Common myeloid progenitor, CD34-positive (primary cell): ENCODE results near the gene KLF17.

Source experiments
- CTCF ChIA-PET: fragments of 350-600 bp; sonication (Branson Sonifier 250); formaldehyde crosslinking; loops from one replicate; lab custom pipeline; 2021; ENCODE audit warnings: antibody characterized with exemption; lab: Charles Lee
- POLR2A ChIA-PET: fragments of 350-600 bp; sonication (Branson Sonifier 250); formaldehyde crosslinking; loops from one replicate; lab custom pipeline; 2021; ENCODE audit warnings: antibody characterized with exemption; lab: Charles Lee
- DNase-seq, 3 donors: peaks; one replicate each; pipeline versions ENCODE4 v3.0.0 to v3.0.0-alpha.2; 2013
- H3K27ac ChIP-seq, 2 experiments: 1 replicate in 1 of 2; 2 replicates in 1 of 2; pipeline ENCODE4 v1.7.0; 2013; ENCODE audit warnings: inconsistent platforms in 2 of 2, low read length in 2 of 2, mild to moderate bottlenecking in 2 of 2, low read depth in 1 of 2, moderate library complexity in 1 of 2; ENCODE audit not compliant: severe bottlenecking in 2 of 2, insufficient read depth in 1 of 2, poor library complexity in 1 of 2
- H3K27me3 ChIP-seq, 5 experiments: replicated peaks in 2 of 5; 1 replicate in 3 of 5; 2 replicates in 2 of 5; pipeline versions ENCODE4 v1.6.1 to v1.7.0; 2013; ENCODE audit warnings: low read length in 4 of 5, mild to moderate bottlenecking in 2 of 5, moderate library complexity in 2 of 5, inconsistent platforms in 1 of 5; ENCODE audit not compliant: insufficient read depth in 5 of 5, control insufficient read depth in 4 of 5
- H3K36me3 ChIP-seq, 4 experiments: 1 replicate in 2 of 4; 2 replicates in 2 of 4; pipeline versions ENCODE4 v1.6.1 to v1.7.0; 2013; ENCODE audit warnings: low read length in 3 of 4, control low read depth in 1 of 4, mild to moderate bottlenecking in 1 of 4; ENCODE audit not compliant: control insufficient read depth in 4 of 4, insufficient read depth in 4 of 4
- H3K4me1 ChIP-seq, 4 experiments: 1 replicate in 3 of 4; 2 replicates in 1 of 4; pipeline versions ENCODE4 v1.6.1 to v1.7.1; 2013; ENCODE audit warnings: low read length in 3 of 4, mild to moderate bottlenecking in 3 of 4, control low read depth in 1 of 4, inconsistent platforms in 1 of 4, moderate library complexity in 1 of 4; ENCODE audit not compliant: control insufficient read depth in 4 of 4, insufficient read depth in 4 of 4; ENCODE audit errors: control extremely low read depth in 1 of 4
- H3K4me3 ChIP-seq, 7 experiments: 1 replicate in 4 of 7; 2 replicates in 3 of 7; pipeline versions ENCODE4 v1.5.1 to v1.7.0; 2013; ENCODE audit warnings: mild to moderate bottlenecking in 7 of 7, low read length in 6 of 7, moderate library complexity in 6 of 7, inconsistent platforms in 2 of 7, low read depth in 2 of 7, control low read depth in 1 of 7; ENCODE audit not compliant: insufficient read depth in 4 of 7, control insufficient read depth in 1 of 7; ENCODE audit errors: extremely low read depth in 1 of 7
- H3K9me3 ChIP-seq, 5 experiments: 1 replicate in 4 of 5; 2 replicates in 1 of 5; pipeline versions ENCODE4 v1.6.1 to v1.7.1; 2013; ENCODE audit warnings: low read length in 4 of 5, mild to moderate bottlenecking in 2 of 5, inconsistent platforms in 1 of 5, low read depth in 1 of 5, moderate library complexity in 1 of 5; ENCODE audit not compliant: control insufficient read depth in 4 of 5, insufficient read depth in 2 of 5; ENCODE audit errors: control extremely low read depth in 1 of 5
- WGBS: methylation state at CpG from one replicate; pipeline ENCODE4 v1.1.5; 2013; ENCODE audit not compliant: insufficient coverage; 5-methylcytosine and 5-hydroxymethylcytosine counted together

Gene KLF17

DNA sequence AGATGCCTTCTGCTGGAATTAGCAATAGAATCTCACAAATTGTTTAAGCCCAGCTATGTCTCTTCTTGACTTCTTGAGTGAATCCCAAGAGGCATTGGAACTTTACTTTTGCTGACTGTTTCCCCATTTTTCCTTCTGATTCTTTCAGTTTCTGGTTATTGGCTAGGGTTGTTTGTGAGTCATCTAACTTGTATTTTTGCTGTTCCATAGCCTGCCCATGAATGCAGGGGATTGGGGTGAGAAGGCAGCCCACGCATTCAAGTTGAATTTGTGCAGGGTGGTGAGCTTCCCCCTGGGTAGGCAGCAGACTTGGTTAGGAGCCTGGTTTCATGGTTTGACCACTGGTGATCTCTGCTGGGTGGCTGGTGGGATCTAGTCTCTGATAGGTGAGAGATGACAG is 10.4 kb upstream of the KLF17 start:
- Histone ChIP-seq H3K4me3 (no peak overlapping the region), H3K4me1 (no peaks in the 10 kb centered on the region), H3K27me3 (peaks cover 0 to 6% (median 0%) of the 10 kb centered on the region in 5 experiments), H3K27ac (no peak overlapping the region), H3K36me3 (no peaks in the 10 kb centered on the region), H3K9me3 (peaks cover 0 to 1% (median 0%) of the 10 kb centered on the region in 5 experiments)
- 100% methylated on average over 1 of the region's 1 CpG for WGBS
- DNase-seq: no peak
- ChIA-PET CTCF (interaction anchor here (1.3 kb wide), 1 partner anchor 20 kb away, joined by 4 read pairs; no protein-coding TSS in a partner anchor), POLR2A (no interaction called here)

DNA sequence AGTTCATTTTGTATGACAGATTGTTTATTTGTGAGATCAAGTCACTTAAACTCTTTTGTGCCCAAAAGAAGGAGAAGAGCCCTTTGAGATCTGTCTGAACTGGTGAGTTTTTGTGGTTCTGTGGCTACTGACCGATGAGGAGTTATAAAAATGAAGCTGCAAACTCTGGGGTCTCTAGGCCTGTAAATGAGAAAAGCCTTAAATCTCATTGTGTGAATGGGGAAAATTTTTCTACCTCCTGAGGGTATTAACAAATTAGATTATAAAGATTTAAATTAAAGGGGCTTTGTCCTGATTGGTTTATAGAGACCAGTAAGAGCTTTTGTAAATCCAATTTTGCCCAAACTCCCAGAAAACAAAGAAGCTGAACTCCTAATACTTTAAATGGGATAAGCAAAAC is 9.7 kb upstream of the KLF17 start:
- H3K4me3 ChIP-seq: no peak overlapping the region
- no peak for DNase-seq
- H3K27me3 ChIP-seq: peaks cover 0 to 6% (median 0%) of the 10 kb centered on the region in 5 experiments
- POLR2A ChIA-PET: no interaction called here
- H3K9me3 ChIP-seq: peaks cover 0 to 1% (median 0%) of the 10 kb centered on the region in 5 experiments
- CTCF ChIA-PET: interaction anchor here (1.3 kb wide), 1 partner anchor 20 kb away, joined by 4 read pairs; no protein-coding TSS in a partner anchor
- H3K4me1 ChIP-seq: no peaks in the 10 kb centered on the region
- H3K36me3 ChIP-seq: no peaks in the 10 kb centered on the region
- no peak overlapping the region for H3K27ac ChIP-seq
- no CpG with 5 or more reads among the region's 1 CpG for WGBS

DNA sequence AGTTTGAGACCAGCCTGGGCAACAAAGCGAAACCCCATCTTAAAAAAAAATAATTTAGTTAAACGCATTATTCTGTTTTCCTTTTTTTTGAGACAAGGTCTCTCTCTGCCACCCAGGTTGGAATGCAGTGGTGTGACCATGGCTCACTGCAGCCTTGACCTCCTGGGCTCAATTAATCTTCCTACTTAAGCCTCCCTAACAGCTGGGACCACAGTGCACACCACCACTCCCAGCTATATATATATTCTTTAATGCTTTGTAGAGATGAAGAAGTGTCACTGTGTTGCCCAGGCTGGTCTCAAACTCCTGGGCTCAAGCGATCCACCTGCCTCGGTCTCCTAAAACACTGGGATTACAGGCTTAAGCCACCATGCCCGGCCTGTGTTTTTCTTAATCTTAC is 7.7 kb upstream of the KLF17 start:
- ChIA-PET CTCF (interaction anchor here (0.9 kb wide), 1 partner anchor 47 kb away, joined by 3 read pairs; no protein-coding TSS in a partner anchor), POLR2A (no interaction called here)
- Histone ChIP-seq H3K4me3 (no peak overlapping the region), H3K4me1 (no peaks in the 10 kb centered on the region), H3K36me3 (no peaks in the 10 kb centered on the region), H3K9me3 (peaks cover 0 to 1% (median 0%) of the 10 kb centered on the region in 5 experiments), H3K27ac (no peak overlapping the region), H3K27me3 (peaks cover 0 to 2% (median 0%) of the 10 kb centered on the region in 5 experiments)
- DNase-seq: no peak
- 94% methylated on average over 2 of the region's 5 CpGs for WGBS

DNA sequence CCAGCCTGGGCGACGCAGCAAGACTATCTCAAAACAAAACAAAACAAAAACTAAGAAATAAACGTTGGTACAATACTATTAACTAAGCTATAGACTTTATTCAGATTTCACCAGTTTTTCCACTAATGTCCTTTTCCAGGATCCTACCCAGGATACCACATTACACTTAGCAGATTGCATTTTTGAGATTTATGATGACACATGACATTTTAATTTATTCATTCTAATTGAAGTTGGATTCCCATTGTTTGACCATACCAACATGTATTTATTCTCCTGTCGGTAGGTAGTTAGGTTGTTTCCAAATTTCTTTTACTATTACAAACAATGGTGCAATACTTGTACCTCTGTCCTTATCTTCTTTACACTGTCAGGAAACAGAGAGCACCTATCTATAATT is 6.8 kb upstream of the KLF17 start:
- CTCF ChIA-PET: interaction anchor here (0.6 to 0.9 kb wide), 3 partner anchors 18 to 55 kb away, joined by 3 read pairs; no protein-coding TSS in a partner anchor
- DNase-seq: no peak
- Histone ChIP-seq H3K27ac (no peak overlapping the region), H3K27me3 (no peaks in the 10 kb centered on the region), H3K36me3 (no peaks in the 10 kb centered on the region), H3K4me1 (no peaks in the 10 kb centered on the region), H3K4me3 (no peak overlapping the region), H3K9me3 (peaks cover 0 to 1% (median 0%) of the 10 kb centered on the region in 5 experiments)
- POLR2A ChIA-PET: no interaction called here
- WGBS: 85% methylated on average over 3 of the region's 4 CpGs

DNA sequence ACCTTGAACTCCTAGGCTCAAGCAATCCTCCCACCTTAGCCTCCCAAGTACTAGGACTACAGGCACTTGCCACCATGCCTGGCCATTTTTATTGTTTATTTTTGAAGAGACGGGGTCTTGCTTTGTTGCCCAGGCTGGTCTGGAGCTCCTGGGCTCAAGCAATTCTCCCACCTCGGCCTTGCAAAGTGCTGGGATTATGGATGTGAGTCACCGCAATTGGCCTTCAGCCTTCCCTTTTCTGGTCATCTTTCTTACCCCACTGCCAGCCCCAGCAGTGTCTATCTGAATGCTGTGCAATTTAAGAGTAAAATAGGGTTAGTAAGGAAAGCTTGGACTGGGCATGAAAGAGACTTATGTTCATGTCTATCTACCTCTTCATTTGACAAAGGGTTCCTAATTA is 6.1 kb upstream of the KLF17 start:
- DNase-seq: no peak
- H3K4me1 ChIP-seq: no peaks in the 10 kb centered on the region
- no peak overlapping the region for H3K4me3 ChIP-seq
- no peaks in the 10 kb centered on the region for H3K36me3 ChIP-seq
- POLR2A ChIA-PET: interaction anchor here (0.6 kb wide), 1 partner anchor 717 kb away, joined by 4 read pairs; no protein-coding TSS in a partner anchor
- CTCF ChIA-PET: interaction anchor here (1.4 kb wide), 1 partner anchor 25 kb away, joined by 3 read pairs; no protein-coding TSS in a partner anchor
- no peaks in the 10 kb centered on the region for H3K27me3 ChIP-seq
- H3K9me3 ChIP-seq: peaks cover 0 to 1% (median 0%) of the 10 kb centered on the region in 5 experiments
- H3K27ac ChIP-seq: no peak overlapping the region
- 100% methylated on average over 1 of the region's 3 CpGs for WGBS

DNA sequence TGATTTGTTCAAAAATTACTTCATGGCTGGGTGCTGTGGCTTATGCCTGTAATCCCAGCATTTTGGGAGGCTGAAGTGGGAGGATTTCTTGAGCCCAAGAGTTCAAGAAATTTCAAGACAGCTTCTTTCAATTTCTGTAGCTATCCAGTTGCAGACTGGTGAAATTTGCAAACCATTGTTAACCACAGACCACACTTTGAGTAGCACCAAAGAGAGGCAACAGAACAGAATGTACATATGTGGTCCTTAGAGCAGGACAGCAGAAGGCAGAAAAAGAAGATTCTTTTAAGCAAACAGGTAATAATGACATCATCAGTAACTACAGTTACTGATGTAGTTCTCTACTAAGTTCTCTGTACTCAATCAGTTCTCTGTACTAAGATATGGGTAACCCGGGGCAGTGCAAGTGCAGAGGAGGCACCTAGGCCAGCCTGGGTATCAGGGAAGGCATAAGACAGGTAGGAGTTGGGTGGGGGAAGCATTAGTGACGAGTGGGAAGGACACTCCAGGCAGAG is 5.5 kb upstream of the KLF17 start:
- Histone ChIP-seq H3K27ac (no peak overlapping the region), H3K4me1 (no peaks in the 10 kb centered on the region), H3K4me3 (no peak overlapping the region), H3K9me3 (peaks cover 0 to 1% (median 0%) of the 10 kb centered on the region in 5 experiments), H3K27me3 (no peaks in the 10 kb centered on the region), H3K36me3 (no peaks in the 10 kb centered on the region)
- ChIA-PET POLR2A (interaction anchor here (0.6 kb wide), 1 partner anchor 717 kb away, joined by 4 read pairs; no protein-coding TSS in a partner anchor), CTCF (interaction anchor here (1.4 kb wide), 1 partner anchor 24 kb away, joined by 3 read pairs; no protein-coding TSS in a partner anchor)
- no peak for DNase-seq
- 96% methylated on average over 2 of the region's 2 CpGs for WGBS

DNA sequence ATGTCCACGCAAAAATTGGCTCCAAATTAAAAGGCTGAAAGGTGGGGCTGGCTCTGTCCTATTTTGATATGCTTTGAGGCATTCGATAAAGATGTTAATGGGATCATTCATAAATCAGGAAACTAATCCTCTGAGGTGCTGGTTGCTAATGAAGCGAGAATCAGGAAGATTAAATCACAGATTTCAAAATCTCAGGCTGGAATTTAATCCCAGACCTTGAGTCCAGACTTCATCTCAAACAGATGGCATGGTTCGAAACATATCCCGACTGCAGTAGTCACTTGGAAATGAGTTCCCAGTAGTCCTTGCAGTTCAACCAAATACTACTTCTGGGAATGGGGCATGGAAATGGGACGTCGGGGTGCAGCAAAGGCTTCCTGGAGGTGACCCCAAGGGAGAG is 4.5 kb upstream of the KLF17 start:
- CTCF ChIA-PET: no interaction called here
- POLR2A ChIA-PET: no interaction called here
- WGBS: 95% methylated on average over 5 of the region's 7 CpGs

More for the DNA sequence above, 4.5 kb upstream of the KLF17 start:
- no peak for DNase-seq
- Histone ChIP-seq H3K4me1 (no peaks in the 10 kb centered on the region), H3K4me3 (no peak overlapping the region), H3K27ac (no peak overlapping the region), H3K9me3 (peaks cover 0 to 1% (median 0%) of the 10 kb centered on the region in 5 experiments), H3K36me3 (no peaks in the 10 kb centered on the region), H3K27me3 (no peaks in the 10 kb centered on the region)
